H7 (cell line): Measurements from ENCODE around the gene LPO. TPM values are rescaled to one million over a fixed set of nuclear protein-coding genes. Genes with fewer than 3 reads are reported as not detected.

Experiments used
- DNase-seq: peaks from one replicate; pipeline ENCODE4 v3.0.0; 2012
- H3K27me3 ChIP-seq: 2 replicates; pipeline ENCODE4 v1.6.0; 2011; ENCODE audit warnings: mild to moderate bottlenecking, low read length; ENCODE audit not compliant: control insufficient read depth, insufficient read depth
- H3K36me3 ChIP-seq: replicated peaks from 2 replicates; pipeline ENCODE4 v1.5.1; 2011; ENCODE audit warnings: low read length; ENCODE audit not compliant: control insufficient read depth, insufficient read depth
- H3K4me3 ChIP-seq: 2 replicates; pipeline ENCODE4 v1.5.1; 2011; ENCODE audit warnings: low read depth, mild to moderate bottlenecking, control low read depth, low read length, moderate library complexity; ENCODE audit not compliant: insufficient read depth
- total RNA-seq: library from RNA; depleted of rRNA; stranded (reverse); fragments of >200 nt; shearing (Covaris generic); gene quantifications from 2 replicates; pipeline ENCODE4 v1.2.3, GENCODE V29; 2014; rRNA removed

LPO gene
- total RNA-seq = not detected in 2 replicates

GRCh38 chr17:58238147-58238634 is at the start of gene LPO:
Gene LPO, plus strand, starts transcription at chr17:58238584. Its CDS starts 4,396 bp downstream, at chr17:58242980.
- DNase-seq = no peak
- H3K36me3 ChIP-seq = no peaks in the 10 kb centered on the region
- H3K27me3 ChIP-seq = peaks cover 9% of the 10 kb centered on the region
- H3K4me3 ChIP-seq = no peak within 1 kb of the TSS

- no peaks in the 10 kb centered on the region for H3K36me3 ChIP-seq
- no peak overlapping the region for H3K4me3 ChIP-seq
- no peak for DNase-seq
- H3K27me3 ChIP-seq = no peaks in the 10 kb centered on the region; the same call in 1 of the 2 replicates
These were observed 48.8 kb upstream of the LPO start for GRCh38 chr17:58189436-58190146.

- no peaks in the 10 kb centered on the region for H3K36me3 ChIP-seq
- H3K27me3 ChIP-seq = no peaks in the 10 kb centered on the region; the same call in 1 of the 2 replicates
- DNase-seq = peak; percentile 41
- no peak overlapping the region for H3K4me3 ChIP-seq
These were observed 47.0 kb upstream of the LPO start for GRCh38 chr17:58191241-58191896.

GRCh38 chr17:58192612-58193011 is 45.8 kb upstream of the LPO start, which contains the start of gene EPX:
Gene EPX, plus strand, starts transcription at chr17:58192726. Its CDS starts 121 bp downstream, at chr17:58192847.
- DNase-seq = peak; percentile 43
- H3K4me3 ChIP-seq = no peak within 1 kb of the TSS
- no peaks in the 10 kb centered on the region for H3K27me3 ChIP-seq
- no peaks in the 10 kb centered on the region for H3K36me3 ChIP-seq

- H3K36me3 ChIP-seq = no peaks in the 10 kb centered on the region
- no peak overlapping the region for H3K4me3 ChIP-seq
- no peaks in the 10 kb centered on the region; the same call in 1 of the 2 replicates for H3K27me3 ChIP-seq
- peak; percentile 84 for DNase-seq
These were observed 44.6 kb upstream of the LPO start for GRCh38 chr17:58193641-58194255.

- no peak for DNase-seq
- Histone ChIP-seq H3K27me3 (peaks cover 2% of the 10 kb centered on the region; the same call in 1 of the 2 replicates), H3K36me3 (no peaks in the 10 kb centered on the region), H3K4me3 (no peak overlapping the region)
These were observed 42.8 kb upstream of the LPO start for GRCh38 chr17:58195518-58196123.

- no peak overlapping the region for H3K4me3 ChIP-seq
These were observed 41.8 kb upstream of the LPO start for GRCh38 chr17:58196610-58197009.

GRCh38 chr17:58200024-58200633 is 38.3 kb upstream of the LPO start:
- Histone ChIP-seq H3K27me3 (peaks cover 2% of the 10 kb centered on the region; the same call in 1 of the 2 replicates), H3K4me3 (no peak overlapping the region)
- peak; percentile 89 for DNase-seq

More at GRCh38 chr17:58196610-58197009, 41.8 kb upstream of the LPO start:
- Histone ChIP-seq H3K27me3 (peaks cover 2% of the 10 kb centered on the region; the same call in 1 of the 2 replicates), H3K36me3 (no peaks in the 10 kb centered on the region)
- no peak for DNase-seq

GRCh38 chr17:58202859-58203258 is 35.5 kb upstream of the LPO start:
- H3K27me3 ChIP-seq = peaks cover 2% of the 10 kb centered on the region; the same call in 1 of the 2 replicates
- no peak overlapping the region for H3K4me3 ChIP-seq
- H3K36me3 ChIP-seq = peaks cover 2% of the 10 kb centered on the region
- peak; percentile 51 for DNase-seq

More at GRCh38 chr17:58200024-58200633, 38.3 kb upstream of the LPO start:
- H3K36me3 ChIP-seq = no peaks in the 10 kb centered on the region

- Histone ChIP-seq H3K36me3 (peaks cover 7% of the 10 kb centered on the region), H3K27me3 (peaks cover 2% of the 10 kb centered on the region; the same call in 1 of the 2 replicates), H3K4me3 (no peak overlapping the region)
- DNase-seq = no peak
These were observed 33.6 kb upstream of the LPO start for GRCh38 chr17:58204796-58205195.

GRCh38 chr17:58205936-58206335 is 32.4 kb upstream of the LPO start:
- Histone ChIP-seq H3K36me3 (peaks cover 9% of the 10 kb centered on the region), H3K4me3 (no peak overlapping the region), H3K27me3 (no peaks in the 10 kb centered on the region; the same call in 1 of the 2 replicates)
- peak; percentile 17 for DNase-seq

GRCh38 chr17:58207451-58207850 is 30.9 kb upstream of the LPO start:
- Histone ChIP-seq H3K27me3 (no peaks in the 10 kb centered on the region), H3K4me3 (no peak overlapping the region), H3K36me3 (peaks cover 10% of the 10 kb centered on the region)
- no peak for DNase-seq

- H3K4me3 ChIP-seq = no peak overlapping the region
- DNase-seq = no peak
- H3K27me3 ChIP-seq = no peaks in the 10 kb centered on the region
- peaks cover 10% of the 10 kb centered on the region for H3K36me3 ChIP-seq
These were observed 30.0 kb upstream of the LPO start for GRCh38 chr17:58208344-58208743.

- no peak overlapping the region for H3K4me3 ChIP-seq
- H3K27me3 ChIP-seq = no peaks in the 10 kb centered on the region
- H3K36me3 ChIP-seq = peaks cover 12% of the 10 kb centered on the region
- DNase-seq = peak; percentile 46
These were observed 27.5 kb upstream of the LPO start for GRCh38 chr17:58210922-58211321.
